ENCODE measurements around the gene ARL14EP. TPM values are rescaled to one million over a fixed set of nuclear protein-coding genes. Genes with fewer than 3 reads are reported as not detected.

The ARL14EP gene
- total and polyA plus RNA-seq, 2 donors (not counting 3 experiments of a cell fraction or from before 2014, with no cell fraction given), result 9.6 to 16.7 TPM

DNA sequence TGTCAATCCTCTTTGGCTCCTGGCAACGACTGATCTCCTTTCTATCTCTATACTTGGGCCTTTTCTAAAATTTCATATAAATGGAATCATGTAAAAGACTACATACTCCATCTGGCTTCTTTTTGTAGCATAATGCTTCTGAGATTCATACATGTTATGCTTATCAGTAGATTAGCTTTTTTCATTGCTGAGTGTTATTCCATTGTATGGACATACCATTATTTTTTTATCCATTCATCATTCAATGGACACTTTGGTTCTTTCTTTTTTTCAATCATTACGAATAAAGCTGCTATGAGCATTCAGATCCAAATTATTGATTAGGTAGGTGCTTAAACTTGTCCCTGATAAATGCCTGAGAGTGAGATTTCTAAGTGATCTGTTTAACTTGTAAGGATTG is 11.7 kb upstream of the ARL14EP start:
- Histone ChIP-seq H3K79me2 (ENCODE audit: control insufficient read depth, insufficient read depth, low read length) (no peaks in the 10 kb centered on the region), H3K9ac (replicated peaks; ENCODE audit: extremely low read depth, insufficient read depth, low read length) (no peak overlapping the region), H3K9me3 (replicated peaks; ENCODE audit: control insufficient read depth, insufficient read depth, low read length) (no peaks in the 10 kb centered on the region), H3K9me1 (replicated peaks; ENCODE audit: control insufficient read depth, extremely low read depth, insufficient read depth, low read length) (no peaks in the 10 kb centered on the region), H4K20me1 (replicated peaks; ENCODE audit: control insufficient read depth, extremely low read depth, insufficient read depth, low read length) (no peaks in the 10 kb centered on the region), H3K4me2 (ENCODE audit: insufficient read depth, low read length) (no peak overlapping the region), H2AFZ (ENCODE audit: low read depth, low read length) (no peak overlapping the region), H3K36me3 (ENCODE audit: control insufficient read depth in 2 of 2, extremely low read depth in 1 of 2, insufficient read depth in 2 of 2, low read length in 2 of 2) (no peaks in the 10 kb centered on the region), H3K27ac (ENCODE audit: insufficient read depth, low read depth, low read length) (no peak overlapping the region), H3K27me3 (ENCODE audit: control insufficient read depth in 2 of 2, insufficient read depth in 2 of 2, low read length in 2 of 2) (peaks cover 0 to 12% of the 10 kb centered on the region in 2 experiments), H3K4me1 (ENCODE audit: control insufficient read depth, extremely low read depth, insufficient read depth, low read length) (no peaks in the 10 kb centered on the region), H3K4me3 (replicated peaks in 1 of 3; ENCODE audit: insufficient read depth in 1 of 3, low read depth in 1 of 3, low read length in 3 of 3) (no peak overlapping the region)
- ChIA-PET CTCF (no interaction called here), POLR2A (interaction anchor here (1.2 kb wide), 1 partner anchor 12 kb away, joined by 3 read pairs; the partner anchor contains the start of gene ARL14EP)
- FAIRE-seq, result no peak
- TF ChIP-seq GATA2 (IDR thresholded peaks at IDR 0.05; ENCODE audit: insufficient read depth, insufficient read length, low read depth, low read length), result no peak
- dilution Hi-C loops (cut with MboI; ENCODE audit: extremely low pct_ligation_motif_present, low sequenced_read_pairs) (no loop called here), intact Hi-C loops (cut with micrococcal nuclease) (no loop called here)
- DNase-seq (ENCODE audit: low read depth, low spot score), result no peak
- BruUV-seq (replicated peaks), result no TSS peak

DNA sequence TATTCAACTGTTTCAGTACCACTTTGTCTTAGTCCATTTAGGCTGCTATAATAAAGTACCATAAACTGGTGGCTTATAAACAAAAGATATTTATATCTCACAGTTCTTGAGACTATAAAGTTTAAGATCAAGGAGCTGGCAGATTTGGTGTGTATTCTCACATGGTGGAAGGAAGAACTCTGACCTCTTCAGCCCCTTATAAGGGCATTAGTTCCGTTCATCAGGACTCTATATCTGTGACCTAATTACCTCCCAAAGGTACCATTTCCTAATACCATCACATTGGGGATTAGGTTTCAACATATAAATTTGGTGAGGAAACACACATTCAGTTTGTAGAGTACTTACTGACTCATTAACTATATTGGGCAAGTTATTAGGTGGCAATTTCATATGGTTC is 10.7 kb upstream of the ARL14EP start:
- H3K9me1 ChIP-seq (replicated peaks; ENCODE audit: control insufficient read depth, extremely low read depth, insufficient read depth, low read length), result no peaks in the 10 kb centered on the region
- no peaks in the 10 kb centered on the region for H4K20me1 ChIP-seq (replicated peaks; ENCODE audit: control insufficient read depth, extremely low read depth, insufficient read depth, low read length)
- CTCF ChIA-PET, result interaction anchor here (1.5 kb wide), 1 partner anchor 181 kb away, joined by 3 read pairs; no protein-coding TSS in a partner anchor
- H3K36me3 ChIP-seq (ENCODE audit: control insufficient read depth in 2 of 2, extremely low read depth in 1 of 2, insufficient read depth in 2 of 2, low read length in 2 of 2), result no peaks in the 10 kb centered on the region
- TF ChIP-seq EZH2 (IDR thresholded peaks at IDR 0.05; ENCODE audit: borderline replicate concordance, low read depth, low read length, severe bottlenecking), result no peak
- TF ChIP-seq FOS (IDR thresholded peaks at IDR 0.05; ENCODE audit: borderline replicate concordance, insufficient read depth, low read length), result no peak
- no peak for TF ChIP-seq GATA2 (IDR thresholded peaks at IDR 0.05; ENCODE audit: insufficient read depth, insufficient read length, low read depth, low read length)
- TF ChIP-seq, protein P1, sequence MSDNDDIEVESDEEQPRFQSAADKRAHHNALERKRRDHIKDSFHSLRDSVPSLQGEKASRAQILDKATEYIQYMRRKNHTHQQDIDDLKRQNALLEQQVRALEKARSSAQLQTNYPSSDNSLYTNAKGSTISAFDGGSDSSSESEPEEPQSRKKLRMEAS (IDR thresholded peaks at IDR 0.05; ENCODE audit: insufficient read depth, insufficient read length), result no peak
- TF ChIP-seq, protein P2, sequence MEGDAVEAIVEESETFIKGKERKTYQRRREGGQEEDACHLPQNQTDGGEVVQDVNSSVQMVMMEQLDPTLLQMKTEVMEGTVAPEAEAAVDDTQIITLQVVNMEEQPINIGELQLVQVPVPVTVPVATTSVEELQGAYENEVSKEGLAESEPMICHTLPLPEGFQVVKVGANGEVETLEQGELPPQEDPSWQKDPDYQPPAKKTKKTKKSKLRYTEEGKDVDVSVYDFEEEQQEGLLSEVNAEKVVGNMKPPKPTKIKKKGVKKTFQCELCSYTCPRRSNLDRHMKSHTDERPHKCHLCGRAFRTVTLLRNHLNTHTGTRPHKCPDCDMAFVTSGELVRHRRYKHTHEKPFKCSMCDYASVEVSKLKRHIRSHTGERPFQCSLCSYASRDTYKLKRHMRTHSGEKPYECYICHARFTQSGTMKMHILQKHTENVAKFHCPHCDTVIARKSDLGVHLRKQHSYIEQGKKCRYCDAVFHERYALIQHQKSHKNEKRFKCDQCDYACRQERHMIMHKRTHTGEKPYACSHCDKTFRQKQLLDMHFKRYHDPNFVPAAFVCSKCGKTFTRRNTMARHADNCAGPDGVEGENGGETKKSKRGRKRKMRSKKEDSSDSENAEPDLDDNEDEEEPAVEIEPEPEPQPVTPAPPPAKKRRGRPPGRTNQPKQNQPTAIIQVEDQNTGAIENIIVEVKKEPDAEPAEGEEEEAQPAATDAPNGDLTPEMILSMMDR (IDR thresholded peaks at IDR 0.05; ENCODE audit: extremely low read depth in 1 of 2, insufficient read depth in 1 of 2, low read depth in 1 of 2, low read length in 2 of 2), result no peak
- no peak for TF ChIP-seq POLR2AphosphoS5 (IDR thresholded peaks at IDR 0.05; ENCODE audit: insufficient read depth, low read depth, low read length)
- TF ChIP-seq POLR2A (IDR thresholded peaks at IDR 0.05; ENCODE audit: low read depth, low read length), result no peak
- no peak for TF ChIP-seq MYC (IDR thresholded peaks at IDR 0.05; ENCODE audit: low read depth, low read length)
- no peak overlapping the region for H3K4me3 ChIP-seq (replicated peaks in 1 of 3; ENCODE audit: insufficient read depth in 1 of 3, low read depth in 1 of 3, low read length in 3 of 3)
- no peaks in the 10 kb centered on the region for H3K4me1 ChIP-seq (ENCODE audit: control insufficient read depth, extremely low read depth, insufficient read depth, low read length)
- H2AFZ ChIP-seq (ENCODE audit: low read depth, low read length), result no peak overlapping the region
- H3K27me3 ChIP-seq (ENCODE audit: control insufficient read depth in 2 of 2, insufficient read depth in 2 of 2, low read length in 2 of 2), result peaks cover 1 to 20% of the 10 kb centered on the region in 2 experiments
- H3K27ac ChIP-seq (ENCODE audit: insufficient read depth, low read depth, low read length), result no peak overlapping the region
- no peak for FAIRE-seq
- DNase-seq (ENCODE audit: low read depth, low spot score), result no peak
- no peak overlapping the region for H3K9ac ChIP-seq (replicated peaks; ENCODE audit: extremely low read depth, insufficient read depth, low read length)
- dilution Hi-C loops (cut with MboI; ENCODE audit: extremely low pct_ligation_motif_present, low sequenced_read_pairs) (no loop called here), intact Hi-C loops (cut with micrococcal nuclease) (no loop called here)
- no peaks in the 10 kb centered on the region for H3K79me2 ChIP-seq (ENCODE audit: control insufficient read depth, insufficient read depth, low read length)
- BruUV-seq (replicated peaks), result no TSS peak
- H3K9me3 ChIP-seq (replicated peaks; ENCODE audit: control insufficient read depth, insufficient read depth, low read length), result no peaks in the 10 kb centered on the region
- POLR2A ChIA-PET, result no interaction called here
- no peak overlapping the region for H3K4me2 ChIP-seq (ENCODE audit: insufficient read depth, low read length)
